HepG2 (cell line): ENCODE data around the gene POLR1D. TPM values are rescaled to one million over a fixed set of nuclear protein-coding genes. Genes with fewer than 3 reads are reported as not detected.

ENCODE experiments used
- ATAC-seq: fragments of 200-7000 bp; cut with Tn5 transposase; 3 replicates; pipeline ENCODE4 v1.9.1; 2020; ENCODE audit warnings: mild to moderate bottlenecking, moderate library complexity
- BruUV-seq: library from RNA; stranded (reverse); fragments of 400-500 nt; replicated peaks from 2 replicates; lab custom pipeline; 2021; lab: Mats Ljungman, UMichigan
- CTCF ChIA-PET: fragments of 300-600 bp; formaldehyde crosslinking; extraction: SDS; loops from one replicate; lab custom pipeline; 2021; ENCODE audit warnings: low total read pairs, inconsistent platforms, low intra/inter-chr PET ratio; lab: Yijun Ruan, JAX
- POLR2A ChIA-PET: fragments of 350-600 bp; sonication (Branson Sonifier 250); formaldehyde crosslinking; loops from one replicate; lab custom pipeline; 2020; ENCODE audit warnings: antibody characterized with exemption, inconsistent platforms; lab: Yijun Ruan, JAX
- DNase-seq: peaks from one replicate; pipeline ENCODE4 v3.0.0-alpha.2; 2015; ENCODE audit warnings: low spot score
- FAIRE-seq: peaks from 3 replicates; lab custom pipeline; 2011; peaks lifted over from hg19 to GRCh38; lab: Jason Lieb, UNC
- H2AFZ ChIP-seq: one replicate; pipeline ENCODE4 v1.6.1; 2011; ENCODE audit warnings: low read length, inconsistent platforms
- H3K27ac ChIP-seq: fragments of 300-600 bp; 3 replicates; pipeline ENCODE4 v1.8.0; 2011; ENCODE audit warnings: mixed run types, mild to moderate bottlenecking, mixed read lengths, low read length, inconsistent platforms; ENCODE audit not compliant: insufficient read depth; ENCODE audit errors: extremely low read length
- H3K27me3 ChIP-seq, 2 experiments: fragments of 200-600 bp in 1 of 2; 2 replicates in 1 of 2; 3 replicates in 1 of 2; pipeline versions ENCODE4 v1.6.0 to v1.8.0; 2011; ENCODE audit warnings: low read length in 2 of 2, mild to moderate bottlenecking in 2 of 2, moderate library complexity in 2 of 2, inconsistent platforms in 1 of 2; ENCODE audit not compliant: insufficient read depth in 2 of 2, control insufficient read depth in 1 of 2
- H3K36me3 ChIP-seq, 2 experiments: fragments of 200-600 bp in 1 of 2; replicated peaks in 1 of 2; 2 replicates in 1 of 2; 3 replicates in 1 of 2; pipeline versions ENCODE4 v1.5.1 to v1.8.0; 2011; ENCODE audit warnings: low read length in 2 of 2, inconsistent platforms in 1 of 2; ENCODE audit not compliant: insufficient read depth in 2 of 2, control insufficient read depth in 1 of 2
- H3K4me1 ChIP-seq: 2 replicates; pipeline ENCODE4 v1.5.1; 2012; ENCODE audit warnings: low read length, inconsistent platforms; ENCODE audit not compliant: insufficient read depth
- H3K4me2 ChIP-seq: 2 replicates; pipeline ENCODE4 v1.6.0; 2011; ENCODE audit warnings: low read depth, low read length, inconsistent platforms
- H3K4me3 ChIP-seq, 3 experiments: fragments of 200-600 bp in 1 of 3; sonication (generic), shearing (Covaris generic) in 1 of 3; replicated peaks in 1 of 3; 2 replicates each; pipeline ENCODE4 v1.5.1; 2011 to 2016; ENCODE audit warnings: low read length in 3 of 3, inconsistent platforms in 2 of 3, low read depth in 2 of 3, mild to moderate bottlenecking in 2 of 3, control low read depth in 1 of 3, mixed read lengths in 1 of 3; ENCODE audit not compliant: insufficient read depth in 1 of 3
- H3K79me2 ChIP-seq: one replicate; pipeline ENCODE4 v1.6.1; 2011; ENCODE audit warnings: low read length, inconsistent platforms; ENCODE audit not compliant: insufficient read depth
- H3K9ac ChIP-seq: 2 replicates; pipeline ENCODE4 v1.6.0; 2011; ENCODE audit warnings: mild to moderate bottlenecking, low read depth, low read length, inconsistent platforms; ENCODE audit not compliant: insufficient read depth
- H3K9me3 ChIP-seq: 2 replicates; pipeline ENCODE4 v1.5.1; 2012; ENCODE audit warnings: mild to moderate bottlenecking, low read length
- H4K20me1 ChIP-seq: 2 replicates; pipeline ENCODE4 v1.6.0; 2011; ENCODE audit warnings: inconsistent platforms, mild to moderate bottlenecking, low read length, moderate library complexity; ENCODE audit not compliant: insufficient read depth
- HHEX ChIP-seq: IDR thresholded peaks from 2 replicates; pipeline ENCODE4 v1.6.1; 2016; ENCODE audit warnings: control low read depth
- ZNF362 ChIP-seq: sonication (generic); formaldehyde crosslinking; IDR thresholded peaks from 2 replicates; pipeline ENCODE4 v1.4.0; 2020; ENCODE audit warnings: missing genetic modification reagents, mild to moderate bottlenecking, borderline replicate concordance
- ZNF513 ChIP-seq: sonication (generic); formaldehyde crosslinking; conservative IDR thresholded peaks from 2 replicates; pipeline ENCODE4 v1.5.0; 2020; ENCODE audit warnings: missing genetic modification reagents
- WGBS: methylation state at CpG from one replicate; pipeline ENCODE4 v1.1.6; 2017; ENCODE audit warnings: low lambda C conversion rate; 5-methylcytosine and 5-hydroxymethylcytosine counted together
- in situ Hi-C: cut with HindIII; loops from 2 replicates; pipeline ENCODE4 v1.10.0; 2017; ENCODE audit warnings: low pct_unique_long_range_greater_than_20kb; ENCODE audit not compliant: extremely low pct_ligation_motif_present
- intact Hi-C: fragments of 100-400 bp; cut with micrococcal nuclease; formaldehyde crosslinking; loops from one replicate; pipeline ENCODE4 v1.10.0; 2022; ENCODE audit not compliant: unreplicated experiment
- polyA plus RNA-seq, 8 experiments: library from polyadenylated mRNA; depleted of rRNA in 3 of 8; stranded (reverse) in 7 of 8; unstranded in 1 of 8; fragments of >200 nt; fragmentation: Illumina TruSeq in 4 of 8; extraction: Trizol in 4 of 8; gene quantifications; 2 replicates each; pipeline versions ENCODE4 v1.2.1 to v1.2.3, GENCODE V29; 2011 to 2016; ENCODE audit warnings: low read depth in 4 of 8, missing spikeins in 1 of 8, mixed read lengths in 1 of 8; ENCODE audit not compliant: insufficient read depth in 1 of 8
- total RNA-seq, 5 experiments: library from RNA; depleted of rRNA; stranded (reverse); fragments of >200 nt; fragmentation: Illumina TruSeq; extraction: Trizol; gene quantifications; 2 replicates each; pipeline ENCODE4 v1.2.3, GENCODE V29; 2016; ENCODE audit warnings: low read depth in 1 of 5
- TF ChIP-seq, protein P1 (sequence below): sonication (generic); formaldehyde crosslinking; IDR thresholded peaks from 2 replicates; pipeline ENCODE4 v1.8.0; 2022; ENCODE audit warnings: mild to moderate bottlenecking, missing genetic modification reagents, moderate library complexity
- TF ChIP-seq, protein P2 (sequence below): sonication (generic); formaldehyde crosslinking; IDR thresholded peaks from 2 replicates; pipeline ENCODE4 v1.4.0; 2020; ENCODE audit warnings: low read depth, mild to moderate bottlenecking, missing genetic modification reagents

POLR1D gene
- total and polyA plus RNA-seq, 2 of the 13 experiments (the other 11 are each of a cell fraction or from before 2014, with no cell fraction given) = 183 to 490 TPM

GRCh38 chr13:27601208-27601607 is 20.5 kb upstream of the POLR1D start:
- no peak for FAIRE-seq
- intact Hi-C loops = no loop called here

More at GRCh38 chr13:27601208-27601607, 20.5 kb upstream of the POLR1D start:
- POLR2A ChIA-PET = no interaction called here
- TF ChIP-seq ZNF362 (CRISPR knock-in tag) (no peak), ZNF513 (CRISPR knock-in tag) (no peak), HHEX (no peak)
- TF ChIP-seq, protein P1, sequence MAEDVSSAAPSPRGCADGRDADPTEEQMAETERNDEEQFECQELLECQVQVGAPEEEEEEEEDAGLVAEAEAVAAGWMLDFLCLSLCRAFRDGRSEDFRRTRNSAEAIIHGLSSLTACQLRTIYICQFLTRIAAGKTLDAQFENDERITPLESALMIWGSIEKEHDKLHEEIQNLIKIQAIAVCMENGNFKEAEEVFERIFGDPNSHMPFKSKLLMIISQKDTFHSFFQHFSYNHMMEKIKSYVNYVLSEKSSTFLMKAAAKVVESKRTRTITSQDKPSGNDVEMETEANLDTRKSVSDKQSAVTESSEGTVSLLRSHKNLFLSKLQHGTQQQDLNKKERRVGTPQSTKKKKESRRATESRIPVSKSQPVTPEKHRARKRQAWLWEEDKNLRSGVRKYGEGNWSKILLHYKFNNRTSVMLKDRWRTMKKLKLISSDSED (CRISPR knock-in tag) = no peak
- TF ChIP-seq, protein P2, sequence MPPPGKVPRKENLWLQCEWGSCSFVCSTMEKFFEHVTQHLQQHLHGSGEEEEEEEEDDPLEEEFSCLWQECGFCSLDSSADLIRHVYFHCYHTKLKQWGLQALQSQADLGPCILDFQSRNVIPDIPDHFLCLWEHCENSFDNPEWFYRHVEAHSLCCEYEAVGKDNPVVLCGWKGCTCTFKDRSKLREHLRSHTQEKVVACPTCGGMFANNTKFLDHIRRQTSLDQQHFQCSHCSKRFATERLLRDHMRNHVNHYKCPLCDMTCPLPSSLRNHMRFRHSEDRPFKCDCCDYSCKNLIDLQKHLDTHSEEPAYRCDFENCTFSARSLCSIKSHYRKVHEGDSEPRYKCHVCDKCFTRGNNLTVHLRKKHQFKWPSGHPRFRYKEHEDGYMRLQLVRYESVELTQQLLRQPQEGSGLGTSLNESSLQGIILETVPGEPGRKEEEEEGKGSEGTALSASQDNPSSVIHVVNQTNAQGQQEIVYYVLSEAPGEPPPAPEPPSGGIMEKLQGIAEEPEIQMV (CRISPR knock-in tag) = no peak
- Histone ChIP-seq H3K27ac (no peak overlapping the region), H3K79me2 (peaks cover 94% of the 10 kb centered on the region), H3K27me3 (no peaks in the 10 kb centered on the region), H3K4me2 (no peak overlapping the region), H2AFZ (no peak overlapping the region), H3K9me3 (no peaks in the 10 kb centered on the region), H3K4me1 (peaks cover 53% of the 10 kb centered on the region), H3K36me3 (no peaks in the 10 kb centered on the region), H3K9ac (no peak overlapping the region), H3K4me3 (no peak overlapping the region), H4K20me1 (peaks cover 19% of the 10 kb centered on the region)
- BruUV-seq = no TSS peak
- in situ Hi-C loops = no loop called here
- DNase-seq (no peak), ATAC-seq (no peak)
- CTCF ChIA-PET = no interaction called here
- WGBS = 96% methylated on average over 2 of the region's 2 CpGs
